Body of pancreas (tissue), 4 donors: Measurements from ENCODE around the gene NHERF1. TPM values are rescaled to one million over a fixed set of nuclear protein-coding genes. Genes with fewer than 3 reads are reported as not detected.

ENCODE experiments used
- ATAC-seq: fragments of 150-250 bp; one replicate; pipeline ENCODE4 v1.9.1; 2016
- DNase-seq, 4 donors: peaks; one replicate each; pipeline ENCODE4 v3.0.0-alpha.2; 2019
- H3K27ac ChIP-seq, 4 donors: fragments of 200-600 bp; sonication (generic); 1 replicate in 3 of 4; 2 replicates in 1 of 4; pipeline versions ENCODE4 v1.5.1 to v1.6.1; 2016 to 2019; ENCODE audit warnings: mild to moderate bottlenecking in 1 of 4, mixed read lengths in 1 of 4, moderate library complexity in 1 of 4
- H3K27me3 ChIP-seq, 2 donors: fragments of 200-600 bp; sonication (generic); one replicate each; pipeline ENCODE4 v1.6.0; 2016; ENCODE audit warnings: mild to moderate bottlenecking in 1 of 2
- H3K36me3 ChIP-seq, 2 donors: fragments of 200-600 bp; sonication (generic); replicated peaks in 1 of 2; 2 replicates each; pipeline ENCODE4 v1.5.1; 2016; ENCODE audit warnings: low read depth in 2 of 2; ENCODE audit not compliant: insufficient read depth in 1 of 2
- H3K4me1 ChIP-seq: fragments of 200-600 bp; sonication (generic); one replicate; pipeline ENCODE4 v1.6.0; 2016
- H3K4me3 ChIP-seq, 2 donors: fragments of 200-600 bp; sonication (generic); 1 replicate in 1 of 2; 2 replicates in 1 of 2; pipeline ENCODE4 v1.5.1; 2016 to 2019
- H3K9me3 ChIP-seq, 3 donors: fragments of 200-600 bp; sonication (generic); 1 replicate in 2 of 3; 2 replicates in 1 of 3; pipeline ENCODE4 v1.5.1; 2016
- POLR2A ChIP-seq, 3 donors: fragments of 450-650 bp; IDR thresholded peaks; one replicate each; pipeline ENCODE4 v1.6.1; 2016; ENCODE audit warnings: antibody characterized with exemption in 3 of 3, mild to moderate bottlenecking in 2 of 3
- WGBS, 2 donors: methylation state at CpG; one replicate each; pipeline ENCODE4 v1.1.5; 2017; 5-methylcytosine and 5-hydroxymethylcytosine counted together
- intact Hi-C: fragments of 100-400 bp; cut with DNase I; formaldehyde crosslinking; loops from one replicate; pipeline ENCODE4 v1.15.1; 2023
- total RNA-seq, 2 donors: library from RNA; depleted of rRNA; stranded (reverse); fragments of >200 nt; gene quantifications; one replicate each; pipeline ENCODE4 v1.1.0, GENCODE V29; 2016
- TF ChIP-seq, protein P1 (sequence below), 7 experiments: fragments of 450-650 bp in 4 of 7; fragments of 200-600 bp in 3 of 7; sonication (generic) in 3 of 7; IDR thresholded peaks; one replicate each; pipeline ENCODE4 v1.5.1; 2016 to 2019; ENCODE audit warnings: antibody characterized with exemption in 7 of 7

NHERF1 gene
- total RNA-seq, 2 donors from 2014 or later: 56.6 to 64.9 TPM

DNA sequence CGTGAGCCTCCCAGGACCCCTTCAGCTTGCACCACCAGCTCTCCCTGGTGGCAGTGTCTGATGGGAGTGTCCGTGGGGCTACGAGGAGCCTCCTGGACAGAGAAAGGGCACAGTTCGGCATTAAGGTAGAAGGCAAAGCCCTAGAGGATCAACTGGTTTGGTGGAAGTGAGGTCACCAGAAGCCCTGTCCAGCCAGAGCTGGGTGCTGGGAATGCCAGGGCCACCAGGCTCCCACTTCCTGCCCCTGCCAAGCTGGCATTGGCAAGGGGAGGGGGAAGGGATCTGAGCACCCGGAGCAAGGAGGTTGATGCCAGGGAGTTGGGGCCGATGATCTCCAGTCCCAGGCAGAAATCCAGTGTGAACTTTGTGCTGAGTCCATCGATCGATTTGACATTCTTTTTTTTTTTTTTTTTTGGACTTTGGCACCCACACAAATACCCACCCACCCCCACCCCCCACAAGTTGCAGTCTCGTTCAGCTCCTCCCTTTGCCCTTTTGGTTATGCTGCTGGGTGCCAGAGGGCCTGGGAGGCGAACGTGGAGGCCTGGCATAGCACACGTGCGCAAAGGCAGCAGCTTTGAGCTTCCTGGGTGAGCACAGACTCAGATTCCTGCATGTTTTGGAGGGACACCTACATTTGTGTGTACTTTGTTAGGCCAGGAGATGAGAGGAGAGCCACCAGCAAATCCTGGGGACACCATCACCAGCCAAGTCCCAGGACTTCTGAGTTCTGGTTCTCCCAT, 2.1 kb downstream of the NHERF1 start:
- TF ChIP-seq, protein P1, sequence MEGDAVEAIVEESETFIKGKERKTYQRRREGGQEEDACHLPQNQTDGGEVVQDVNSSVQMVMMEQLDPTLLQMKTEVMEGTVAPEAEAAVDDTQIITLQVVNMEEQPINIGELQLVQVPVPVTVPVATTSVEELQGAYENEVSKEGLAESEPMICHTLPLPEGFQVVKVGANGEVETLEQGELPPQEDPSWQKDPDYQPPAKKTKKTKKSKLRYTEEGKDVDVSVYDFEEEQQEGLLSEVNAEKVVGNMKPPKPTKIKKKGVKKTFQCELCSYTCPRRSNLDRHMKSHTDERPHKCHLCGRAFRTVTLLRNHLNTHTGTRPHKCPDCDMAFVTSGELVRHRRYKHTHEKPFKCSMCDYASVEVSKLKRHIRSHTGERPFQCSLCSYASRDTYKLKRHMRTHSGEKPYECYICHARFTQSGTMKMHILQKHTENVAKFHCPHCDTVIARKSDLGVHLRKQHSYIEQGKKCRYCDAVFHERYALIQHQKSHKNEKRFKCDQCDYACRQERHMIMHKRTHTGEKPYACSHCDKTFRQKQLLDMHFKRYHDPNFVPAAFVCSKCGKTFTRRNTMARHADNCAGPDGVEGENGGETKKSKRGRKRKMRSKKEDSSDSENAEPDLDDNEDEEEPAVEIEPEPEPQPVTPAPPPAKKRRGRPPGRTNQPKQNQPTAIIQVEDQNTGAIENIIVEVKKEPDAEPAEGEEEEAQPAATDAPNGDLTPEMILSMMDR (IDR thresholded peaks at IDR 0.05): peak in 3 of 7 experiments; percentile 15 to 24 (median 21)
- peak; percentile 94 to 97 (median 97) for TF ChIP-seq POLR2A (IDR thresholded peaks at IDR 0.05)
- ATAC-seq (peak; percentile 83), DNase-seq (peak; percentile 93 to 98 (median 98))
- H3K27me3 ChIP-seq: no peaks in the 10 kb centered on the region
- WGBS, 2 donors: 0 to 8% methylated on average over 5 to 13 of the region's 13 CpGs
- H3K4me3 ChIP-seq: peak overlapping the region in 1 of 2 donors; percentile 99
- peak overlapping the region; percentile 95 to 97 (median 96) for H3K27ac ChIP-seq
- H3K9me3 ChIP-seq: no peaks in the 10 kb centered on the region
- peaks cover 64% of the 10 kb centered on the region for H3K4me1 ChIP-seq
- intact Hi-C loops: no loop called here
- no peaks in the 10 kb centered on the region for H3K36me3 ChIP-seq

DNA sequence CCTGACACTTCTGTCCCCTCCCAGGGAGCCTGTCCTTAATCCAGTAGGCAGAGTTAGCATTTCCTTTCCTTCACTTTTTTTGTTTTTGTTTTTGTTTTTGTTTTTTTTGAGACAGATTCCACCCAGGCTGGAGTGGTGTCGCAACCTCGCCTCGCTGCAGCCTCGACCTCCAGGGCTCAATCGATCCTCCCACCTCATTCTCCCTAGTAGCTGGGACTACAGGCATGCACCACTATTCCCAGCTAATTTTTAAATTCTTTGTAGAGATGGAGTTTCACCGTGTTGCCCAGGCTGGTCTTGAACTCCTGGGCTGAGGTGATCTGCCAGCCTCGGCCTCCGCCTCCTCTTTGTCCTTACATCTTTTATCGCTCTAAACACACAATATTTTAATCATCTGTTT, 4.0 kb downstream of the NHERF1 start:
- H3K36me3 ChIP-seq: no peaks in the 10 kb centered on the region
- H3K9me3 ChIP-seq: no peaks in the 10 kb centered on the region
- no peak overlapping the region for H3K4me3 ChIP-seq
- H3K4me1 ChIP-seq: peaks cover 76% of the 10 kb centered on the region
- TF ChIP-seq, protein P1 (IDR thresholded peaks at IDR 0.05): no peak
- DNase-seq (no peak), ATAC-seq (no peak)
- WGBS, 2 donors: 45 to 56% methylated on average over 9 of the region's 9 CpGs
- H3K27ac ChIP-seq: peak overlapping the region in 3 of 4 donors; percentile 95 to 96 (median 96)
- no peaks in the 10 kb centered on the region for H3K27me3 ChIP-seq
- intact Hi-C loops: no loop called here

GRCh38 chr17:74752822-74753401, 4.5 kb downstream of the NHERF1 start:
- no peaks in the 10 kb centered on the region for H3K9me3 ChIP-seq
- H3K27me3 ChIP-seq: no peaks in the 10 kb centered on the region
- H3K4me1 ChIP-seq: peaks cover 76% of the 10 kb centered on the region
- TF ChIP-seq, protein P1 (IDR thresholded peaks at IDR 0.05): no peak
- no peak for TF ChIP-seq POLR2A (IDR thresholded peaks at IDR 0.05)
- no peak for ATAC-seq
- H3K4me3 ChIP-seq: no peak overlapping the region
- intact Hi-C loops: no loop called here
- peak overlapping the region in 3 of 4 donors; percentile 95 to 96 (median 96) for H3K27ac ChIP-seq
- H3K36me3 ChIP-seq: no peaks in the 10 kb centered on the region
- 71 to 73% methylated on average over 7 of the region's 7 CpGs for WGBS, 2 donors
- DNase-seq: no peak

GRCh38 chr17:74754832-74755231, 6.4 kb downstream of the NHERF1 start:
- Histone ChIP-seq H3K4me1 (peaks cover 95% of the 10 kb centered on the region), H3K27ac (peak overlapping the region in 1 of 4 donors; percentile 4), H3K4me3 (no peak overlapping the region), H3K27me3 (no peaks in the 10 kb centered on the region), H3K9me3 (no peaks in the 10 kb centered on the region), H3K36me3 (no peaks in the 10 kb centered on the region)
- WGBS, 2 donors: 77 to 97% methylated on average over 3 of the region's 3 CpGs
- intact Hi-C loops: no loop called here
- no peak for DNase-seq
- no peak for ATAC-seq
- TF ChIP-seq, protein P1 (IDR thresholded peaks at IDR 0.05): no peak
- TF ChIP-seq POLR2A (IDR thresholded peaks at IDR 0.05): no peak
